ENCODE results near the gene GID4. TPM values are rescaled to one million over a fixed set of nuclear protein-coding genes. Genes with fewer than 3 reads are reported as not detected.

Gene GID4
- total RNA-seq, 3 donors from 2014 or later (not counting 1 experiment from before 2014, with no cell fraction given): 6.6 to 10.0 (median 6.9) TPM

DNA sequence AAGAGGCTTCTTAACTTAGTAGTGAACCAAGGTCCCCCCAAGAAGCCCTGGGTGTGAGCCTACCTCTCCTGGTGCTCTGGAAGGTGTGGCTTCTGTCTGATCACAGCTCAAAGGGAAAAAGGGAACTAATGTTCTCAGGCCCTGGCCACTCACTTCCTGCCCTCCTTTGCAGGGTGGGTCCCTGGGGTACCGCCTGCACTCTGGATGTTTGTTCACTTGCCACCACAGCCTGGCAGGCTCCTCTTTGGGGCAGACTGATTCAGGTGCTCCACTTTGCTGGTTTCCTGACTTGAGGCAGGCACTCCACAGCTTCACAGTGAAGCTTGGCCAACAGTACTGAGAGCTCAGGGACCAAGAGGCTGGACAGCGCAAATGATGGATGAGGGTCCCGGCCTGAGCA lies 63.4 kb downstream of the GID4 start:
- Mint-ChIP-seq H3K27ac (no peak overlapping the region), H3K9me3 (no peaks in the 10 kb centered on the region), H3K4me1 (no peaks in the 10 kb centered on the region), H3K4me3 (no peak overlapping the region), H3K36me3 (no peaks in the 10 kb centered on the region), H3K27me3 (ENCODE audit: low read depth in 2 of 2) (no peaks in the 10 kb centered on the region)
- TF ChIP-seq, protein P1, sequence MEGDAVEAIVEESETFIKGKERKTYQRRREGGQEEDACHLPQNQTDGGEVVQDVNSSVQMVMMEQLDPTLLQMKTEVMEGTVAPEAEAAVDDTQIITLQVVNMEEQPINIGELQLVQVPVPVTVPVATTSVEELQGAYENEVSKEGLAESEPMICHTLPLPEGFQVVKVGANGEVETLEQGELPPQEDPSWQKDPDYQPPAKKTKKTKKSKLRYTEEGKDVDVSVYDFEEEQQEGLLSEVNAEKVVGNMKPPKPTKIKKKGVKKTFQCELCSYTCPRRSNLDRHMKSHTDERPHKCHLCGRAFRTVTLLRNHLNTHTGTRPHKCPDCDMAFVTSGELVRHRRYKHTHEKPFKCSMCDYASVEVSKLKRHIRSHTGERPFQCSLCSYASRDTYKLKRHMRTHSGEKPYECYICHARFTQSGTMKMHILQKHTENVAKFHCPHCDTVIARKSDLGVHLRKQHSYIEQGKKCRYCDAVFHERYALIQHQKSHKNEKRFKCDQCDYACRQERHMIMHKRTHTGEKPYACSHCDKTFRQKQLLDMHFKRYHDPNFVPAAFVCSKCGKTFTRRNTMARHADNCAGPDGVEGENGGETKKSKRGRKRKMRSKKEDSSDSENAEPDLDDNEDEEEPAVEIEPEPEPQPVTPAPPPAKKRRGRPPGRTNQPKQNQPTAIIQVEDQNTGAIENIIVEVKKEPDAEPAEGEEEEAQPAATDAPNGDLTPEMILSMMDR (IDR thresholded peaks at IDR 0.05): no peak
- WGBS (ENCODE audit: insufficient coverage): 61% methylated on average over 3 of the region's 3 CpGs
- peaks cover 41% of the 10 kb centered on the region for H3K36me3 ChIP-seq (ENCODE audit: control insufficient read depth, insufficient read depth, low read length)
- H3K4me3 ChIP-seq (ENCODE audit: low read length): no peak overlapping the region
- DNase-seq (no peak), ATAC-seq (peak in 1 of 3 donors; percentile 24)
- H3K4me1 ChIP-seq (ENCODE audit: control insufficient read depth, insufficient read depth, low read length): no peaks in the 10 kb centered on the region
- no peaks in the 10 kb centered on the region for H3K9me3 ChIP-seq (ENCODE audit: control insufficient read depth, insufficient read depth, low read length)
- H3K27ac ChIP-seq (ENCODE audit: low read length): no peak overlapping the region
- H3K27me3 ChIP-seq (ENCODE audit: control insufficient read depth, insufficient read depth, low read length): no peaks in the 10 kb centered on the region
- intact Hi-C loops (cut with micrococcal nuclease): no loop called here

GRCh38 chr17:18105027-18105426 lies 65.8 kb downstream of the GID4 start:
- H3K9me3 ChIP-seq (ENCODE audit: control insufficient read depth, insufficient read depth, low read length): no peaks in the 10 kb centered on the region
- peaks cover 24% of the 10 kb centered on the region for H3K36me3 ChIP-seq (ENCODE audit: control insufficient read depth, insufficient read depth, low read length)
- ATAC-seq (no peak), DNase-seq (no peak)
- Mint-ChIP-seq H3K9me3 (no peaks in the 10 kb centered on the region), H3K27ac (no peak overlapping the region), H3K4me3 (no peak overlapping the region), H3K27me3 (ENCODE audit: low read depth in 2 of 2) (no peaks in the 10 kb centered on the region), H3K36me3 (no peaks in the 10 kb centered on the region), H3K4me1 (no peaks in the 10 kb centered on the region)
- WGBS (ENCODE audit: insufficient coverage): 97% methylated on average over 3 of the region's 3 CpGs
- no peak overlapping the region for H3K27ac ChIP-seq (ENCODE audit: low read length)
- H3K4me1 ChIP-seq (ENCODE audit: control insufficient read depth, insufficient read depth, low read length): no peaks in the 10 kb centered on the region
- H3K27me3 ChIP-seq (ENCODE audit: control insufficient read depth, insufficient read depth, low read length): no peaks in the 10 kb centered on the region
- no peak overlapping the region for H3K4me3 ChIP-seq (ENCODE audit: low read length)
- intact Hi-C loops (cut with micrococcal nuclease): no loop called here
- TF ChIP-seq, protein P1 (IDR thresholded peaks at IDR 0.05): no peak

DNA sequence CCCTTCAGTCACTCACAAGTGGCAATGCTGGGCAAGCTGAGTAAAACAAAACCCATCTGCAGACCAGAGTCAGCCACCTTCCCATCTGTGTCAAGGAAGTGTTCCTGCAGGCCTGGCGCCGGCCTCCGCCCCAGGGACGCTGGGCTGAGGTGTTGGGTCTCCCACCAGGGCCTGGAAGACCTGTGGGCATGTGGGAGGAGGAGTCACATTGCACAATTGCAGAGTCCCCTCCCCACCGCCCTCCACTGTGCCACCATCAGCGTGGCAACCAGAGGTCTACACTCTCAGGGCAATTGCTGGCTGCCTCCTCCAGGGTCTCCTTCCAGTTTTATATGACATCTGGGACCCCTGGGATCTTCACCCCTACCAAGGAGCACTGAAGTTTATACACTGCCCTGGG lies 66.4 kb downstream of the GID4 start:
- Histone ChIP-seq H3K27me3 (ENCODE audit: control insufficient read depth, insufficient read depth, low read length) (no peaks in the 10 kb centered on the region), H3K4me3 (ENCODE audit: low read length) (no peak overlapping the region), H3K9me3 (ENCODE audit: control insufficient read depth, insufficient read depth, low read length) (no peaks in the 10 kb centered on the region), H3K4me1 (ENCODE audit: control insufficient read depth, insufficient read depth, low read length) (no peaks in the 10 kb centered on the region), H3K27ac (ENCODE audit: low read length) (no peak overlapping the region), H3K36me3 (ENCODE audit: control insufficient read depth, insufficient read depth, low read length) (peaks cover 20% of the 10 kb centered on the region)
- intact Hi-C loops (cut with micrococcal nuclease): no loop called here
- no peaks in the 10 kb centered on the region for H3K9me3 Mint-ChIP-seq
- no peaks in the 10 kb centered on the region for H3K27me3 Mint-ChIP-seq (ENCODE audit: low read depth in 2 of 2)
- DNase-seq (no peak), ATAC-seq (no peak)
- no peaks in the 10 kb centered on the region for H3K36me3 Mint-ChIP-seq
- H3K4me3 Mint-ChIP-seq: no peak overlapping the region
- TF ChIP-seq, protein P1 (IDR thresholded peaks at IDR 0.05): no peak
- no peak overlapping the region for H3K27ac Mint-ChIP-seq
- no peaks in the 10 kb centered on the region for H3K4me1 Mint-ChIP-seq
- 83% methylated on average over 6 of the region's 6 CpGs for WGBS (ENCODE audit: insufficient coverage)

DNA sequence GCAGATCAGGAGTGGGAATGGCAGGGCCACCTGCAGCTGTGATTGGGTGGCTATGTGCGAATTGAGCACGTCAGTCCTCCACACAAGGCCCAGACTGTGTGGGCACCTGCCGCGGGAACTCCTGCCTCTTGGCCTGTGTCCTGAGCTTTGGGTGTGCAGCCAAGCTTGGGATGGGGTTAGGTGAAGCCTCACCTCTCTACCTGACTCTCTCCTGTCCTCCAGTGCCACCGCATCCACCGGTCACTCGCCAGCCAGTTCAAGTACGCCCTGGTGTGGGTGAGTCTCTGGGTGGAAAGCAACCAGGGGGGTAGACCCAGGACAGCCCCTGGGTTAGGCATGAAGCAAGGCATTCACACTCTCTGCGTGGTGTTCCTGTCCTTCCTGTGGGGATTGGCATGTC lies 67.0 kb downstream of the GID4 start:
- 95% methylated on average over 9 of the region's 9 CpGs for WGBS (ENCODE audit: insufficient coverage)
- H3K9me3 Mint-ChIP-seq: no peaks in the 10 kb centered on the region

More for the DNA sequence above, 67.0 kb downstream of the GID4 start:
- H3K9me3 ChIP-seq (ENCODE audit: control insufficient read depth, insufficient read depth, low read length): no peaks in the 10 kb centered on the region
- H3K4me1 Mint-ChIP-seq: no peaks in the 10 kb centered on the region
- ATAC-seq (no peak), DNase-seq (no peak)
- no peaks in the 10 kb centered on the region for H3K27me3 Mint-ChIP-seq (ENCODE audit: low read depth in 2 of 2)
- H3K4me3 ChIP-seq (ENCODE audit: low read length): no peak overlapping the region
- H3K36me3 Mint-ChIP-seq: no peaks in the 10 kb centered on the region
- H3K27me3 ChIP-seq (ENCODE audit: control insufficient read depth, insufficient read depth, low read length): no peaks in the 10 kb centered on the region
- H3K27ac Mint-ChIP-seq: no peak overlapping the region
- no peak overlapping the region for H3K4me3 Mint-ChIP-seq
- peaks cover 18% of the 10 kb centered on the region for H3K36me3 ChIP-seq (ENCODE audit: control insufficient read depth, insufficient read depth, low read length)
- no peak overlapping the region for H3K27ac ChIP-seq (ENCODE audit: low read length)
- intact Hi-C loops (cut with micrococcal nuclease): no loop called here
- no peaks in the 10 kb centered on the region for H3K4me1 ChIP-seq (ENCODE audit: control insufficient read depth, insufficient read depth, low read length)
- TF ChIP-seq, protein P1 (IDR thresholded peaks at IDR 0.05): no peak

Measured in natural killer cell (primary cell).